HepG2 (cell line): ENCODE results near the gene PYGL. TPM values are rescaled to one million over a fixed set of nuclear protein-coding genes. Genes with fewer than 3 reads are reported as not detected.

ENCODE experiments used
- ATF3 ChIP-seq: sonication (generic); formaldehyde crosslinking; IDR thresholded peaks from 2 replicates; pipeline ENCODE4 v1.4.0; 2020; ENCODE audit warnings: missing genetic modification reagents
- ATF5 ChIP-seq: sonication (generic); formaldehyde crosslinking; IDR thresholded peaks from 2 replicates; pipeline ENCODE4 v1.4.0; 2020; ENCODE audit warnings: mild to moderate bottlenecking, low read depth, missing genetic modification reagents
- CSRNP1 ChIP-seq: sonication (generic); formaldehyde crosslinking; IDR thresholded peaks from 2 replicates; pipeline ENCODE4 v1.8.1; 2023; ENCODE audit warnings: mild to moderate bottlenecking, missing genetic modification reagents
- GLI4 ChIP-seq: sonication (generic); formaldehyde crosslinking; IDR thresholded peaks from 2 replicates; pipeline ENCODE4 v1.5.1; 2020; ENCODE audit warnings: missing genetic modification reagents, mild to moderate bottlenecking, moderate library complexity, borderline replicate concordance
- HNF1A ChIP-seq, 2 experiments: sonication (generic) in 1 of 2; formaldehyde crosslinking in 1 of 2; IDR thresholded peaks; 2 replicates each; pipeline versions ENCODE4 v1.4.0 to v1.6.1; 2016 to 2020; ENCODE audit warnings: borderline replicate concordance in 1 of 2, low read depth in 1 of 2, mild to moderate bottlenecking in 1 of 2, missing genetic modification reagents in 1 of 2
- MTA1 ChIP-seq: sonication (generic); formaldehyde crosslinking; IDR thresholded peaks from 2 replicates; pipeline ENCODE4 v1.4.0; 2020; ENCODE audit warnings: missing genetic modification reagents, mild to moderate bottlenecking, borderline replicate concordance
- NFKBIZ ChIP-seq: IDR thresholded peaks from 2 replicates; pipeline ENCODE4 v1.6.1; 2018; ENCODE audit warnings: missing genetic modification reagents, missing compliant biosample characterization
- SALL2 ChIP-seq: sonication (generic); formaldehyde crosslinking; IDR thresholded peaks from 2 replicates; pipeline ENCODE4 v1.8.1; 2023; ENCODE audit warnings: mild to moderate bottlenecking, missing genetic modification reagents, inconsistent platforms
- STAT5B ChIP-seq: sonication (generic); formaldehyde crosslinking; IDR thresholded peaks from 2 replicates; pipeline ENCODE4 v1.4.0; 2020; ENCODE audit warnings: missing genetic modification reagents
- TEAD2 ChIP-seq: sonication (generic); formaldehyde crosslinking; IDR thresholded peaks from 2 replicates; pipeline ENCODE4 v1.9.0; 2021; ENCODE audit warnings: missing genetic modification reagents
- TEAD3 ChIP-seq: optimal IDR thresholded peaks from 2 replicates; pipeline ENCODE3; 2016; ENCODE audit warnings: borderline replicate concordance
- ZNF547 ChIP-seq: sonication (generic); formaldehyde crosslinking; IDR thresholded peaks from 2 replicates; pipeline ENCODE4 v1.5.1; 2020; ENCODE audit warnings: mild to moderate bottlenecking, missing genetic modification reagents
- ZNF570 ChIP-seq: sonication (generic); formaldehyde crosslinking; IDR thresholded peaks from 2 replicates; pipeline ENCODE4 v1.4.0; 2020; ENCODE audit warnings: mild to moderate bottlenecking, missing genetic modification reagents, borderline replicate concordance
- polyA plus RNA-seq, 8 experiments: library from polyadenylated mRNA; depleted of rRNA in 3 of 8; stranded (reverse) in 7 of 8; unstranded in 1 of 8; fragments of >200 nt; fragmentation: Illumina TruSeq in 4 of 8; extraction: Trizol in 4 of 8; gene quantifications; 2 replicates each; pipeline versions ENCODE4 v1.2.1 to v1.2.3, GENCODE V29; 2011 to 2016; ENCODE audit warnings: low read depth in 4 of 8, missing spikeins in 1 of 8, mixed read lengths in 1 of 8; ENCODE audit not compliant: insufficient read depth in 1 of 8
- total RNA-seq, 5 experiments: library from RNA; depleted of rRNA; stranded (reverse); fragments of >200 nt; fragmentation: Illumina TruSeq; extraction: Trizol; gene quantifications; 2 replicates each; pipeline ENCODE4 v1.2.3, GENCODE V29; 2016; ENCODE audit warnings: low read depth in 1 of 5
- TF ChIP-seq, protein P1 (sequence below): sonication (generic); formaldehyde crosslinking; IDR thresholded peaks from 2 replicates; pipeline ENCODE4 v1.5.0; 2020; ENCODE audit warnings: mild to moderate bottlenecking, missing genetic modification reagents, borderline replicate concordance

PYGL gene
- total and polyA plus RNA-seq, 2 of the 13 experiments (the other 11 are each of a cell fraction or from before 2014, with no cell fraction given) = 98.4 to 110 TPM

DNA sequence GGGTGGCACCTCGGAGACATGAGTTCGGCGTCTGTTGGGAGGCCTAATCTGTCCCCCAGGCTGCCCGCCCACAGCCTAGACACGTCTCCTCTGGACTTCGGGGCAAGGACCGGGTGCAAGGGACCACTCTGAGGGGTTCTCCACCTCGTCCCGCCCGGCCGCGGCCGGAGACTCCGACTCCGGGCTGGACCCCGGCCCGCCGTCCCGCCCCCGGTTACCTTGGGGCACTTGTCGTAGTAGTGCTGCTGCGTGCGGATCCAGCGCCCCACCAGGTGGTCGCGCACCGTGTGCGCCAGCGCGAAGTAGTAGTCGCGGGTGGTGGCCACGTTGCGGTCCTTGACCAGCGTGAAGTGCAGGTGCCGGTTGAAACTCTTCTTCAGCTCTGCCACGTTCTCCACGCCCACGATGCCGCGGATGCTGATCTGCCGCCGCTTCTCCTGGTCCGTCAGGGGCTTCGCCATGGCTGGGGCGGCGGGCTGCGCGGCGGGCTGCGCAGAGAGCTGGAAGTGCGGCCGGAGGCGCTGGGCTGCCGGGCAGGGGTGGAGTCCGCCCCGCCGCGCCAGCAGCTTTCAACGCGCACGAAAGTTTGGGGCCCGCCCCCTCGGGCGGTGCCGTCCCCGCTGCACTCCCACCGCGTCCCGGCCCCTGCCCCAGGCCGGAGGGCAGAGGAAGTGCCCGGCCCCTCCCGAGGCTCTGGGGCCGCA, at the start of gene PYGL (continued):
- TF ChIP-seq, protein P1, sequence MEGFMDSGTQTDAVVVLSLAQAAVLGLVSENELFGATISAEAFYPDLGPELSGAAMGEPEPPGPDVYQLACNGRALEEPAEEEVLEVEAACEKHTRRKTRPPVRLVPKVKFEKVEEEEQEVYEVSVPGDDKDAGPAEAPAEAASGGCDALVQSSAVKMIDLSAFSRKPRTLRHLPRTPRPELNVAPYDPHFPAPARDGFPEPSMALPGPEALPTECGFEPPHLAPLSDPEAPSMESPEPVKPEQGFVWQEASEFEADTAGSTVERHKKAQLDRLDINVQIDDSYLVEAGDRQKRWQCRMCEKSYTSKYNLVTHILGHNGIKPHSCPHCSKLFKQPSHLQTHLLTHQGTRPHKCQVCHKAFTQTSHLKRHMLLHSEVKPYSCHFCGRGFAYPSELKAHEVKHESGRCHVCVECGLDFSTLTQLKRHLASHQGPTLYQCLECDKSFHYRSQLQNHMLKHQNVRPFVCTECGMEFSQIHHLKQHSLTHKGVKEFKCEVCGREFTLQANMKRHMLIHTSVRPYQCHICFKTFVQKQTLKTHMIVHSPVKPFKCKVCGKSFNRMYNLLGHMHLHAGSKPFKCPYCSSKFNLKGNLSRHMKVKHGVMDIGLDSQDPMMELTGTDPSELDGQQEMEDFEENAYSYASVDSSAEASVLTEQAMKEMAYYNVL (CRISPR knock-in tag) = no peak
- TF ChIP-seq TEAD2 (CRISPR knock-in tag) = no peak
- TF ChIP-seq HNF1A (IDR thresholded peaks at IDR 0.05; ENCODE audit: low read depth) = no peak
- TF ChIP-seq HNF1A (CRISPR knock-in tag; IDR thresholded peaks at IDR 0.05; ENCODE audit: borderline replicate concordance) = peak; percentile 52; the same call in 1 of the 2 replicates
- TF ChIP-seq ZNF570 (CRISPR knock-in tag) = no peak
- TF ChIP-seq GLI4 = no peak
- TF ChIP-seq TEAD3 (CRISPR knock-in tag) = peak; percentile 12
- TF ChIP-seq CSRNP1 (CRISPR knock-in tag) = peak; percentile 62
- no peak for TF ChIP-seq STAT5B
- TF ChIP-seq MTA1 = no peak; the same call in 1 of the 2 replicates
- TF ChIP-seq ATF3 (CRISPR knock-in tag) = no peak
- 0 out of 2 replicates have a peak, but pooled peaks have one; percentile 56 for TF ChIP-seq SALL2 (CRISPR knock-in tag)
- TF ChIP-seq ATF5 = no peak
- TF ChIP-seq NFKBIZ (CRISPR knock-in tag) = no peak
- TF ChIP-seq ZNF547 (CRISPR knock-in tag) = peak; percentile 49
